ENCODE results near the gene VN1R5.
"Not testable (repeated sequence)": the region's sequence is repeated elsewhere in the genome, so short reads cannot be mapped to it uniquely, and the experiment has no call there.

Gene VN1R5

DNA sequence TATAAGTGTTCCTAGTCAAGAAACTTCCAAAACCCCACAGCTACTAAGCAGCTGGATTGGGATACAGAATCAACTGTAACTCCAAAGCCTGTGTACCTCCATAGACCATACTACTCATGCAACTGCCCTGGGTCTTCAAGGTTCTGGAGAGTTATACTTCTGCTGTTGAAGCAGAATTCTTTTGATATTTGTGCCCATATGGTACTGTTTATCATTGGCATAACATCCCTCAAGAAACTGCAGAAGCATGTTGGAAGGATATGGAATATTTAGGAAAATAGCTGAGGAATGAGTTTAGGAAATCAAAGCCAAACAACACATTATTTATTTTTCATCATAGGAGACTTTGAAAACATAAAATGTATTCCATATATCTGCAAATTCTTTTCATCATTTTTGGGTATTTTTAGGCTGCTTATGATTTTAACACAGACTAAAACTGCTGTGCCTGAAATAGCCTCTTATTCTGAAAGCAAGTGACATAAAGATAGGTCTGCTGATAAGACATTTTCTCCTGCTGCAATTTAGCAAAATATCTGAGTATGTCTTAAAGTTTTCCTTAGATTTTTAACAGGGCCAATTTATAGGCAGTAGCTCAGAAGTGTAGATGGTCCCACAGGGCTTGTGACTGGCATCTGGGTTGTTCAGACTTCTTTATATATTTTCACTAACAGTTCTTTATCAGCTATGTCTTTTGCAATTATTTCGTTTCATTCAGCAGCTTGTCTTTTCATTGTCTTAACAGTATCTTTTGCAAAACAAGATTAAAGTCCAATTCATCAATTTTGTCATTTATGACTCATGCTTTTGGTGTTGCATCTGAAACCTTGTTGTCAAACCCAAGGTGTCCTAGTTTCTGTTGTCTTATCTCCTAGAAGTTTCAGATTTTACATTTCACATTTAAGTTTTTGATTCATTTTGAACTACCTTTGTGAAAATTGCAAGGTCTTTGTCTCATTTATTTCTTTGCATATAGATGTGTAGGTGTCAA, 43.0 kb upstream of the VN1R5 start:
- no peak overlapping the region for H3K4me3 ChIP-seq (ENCODE audit: low read depth, low read length)
- no peak for DNase-seq (ENCODE audit: low read depth)
- TF ChIP-seq, protein P1, sequence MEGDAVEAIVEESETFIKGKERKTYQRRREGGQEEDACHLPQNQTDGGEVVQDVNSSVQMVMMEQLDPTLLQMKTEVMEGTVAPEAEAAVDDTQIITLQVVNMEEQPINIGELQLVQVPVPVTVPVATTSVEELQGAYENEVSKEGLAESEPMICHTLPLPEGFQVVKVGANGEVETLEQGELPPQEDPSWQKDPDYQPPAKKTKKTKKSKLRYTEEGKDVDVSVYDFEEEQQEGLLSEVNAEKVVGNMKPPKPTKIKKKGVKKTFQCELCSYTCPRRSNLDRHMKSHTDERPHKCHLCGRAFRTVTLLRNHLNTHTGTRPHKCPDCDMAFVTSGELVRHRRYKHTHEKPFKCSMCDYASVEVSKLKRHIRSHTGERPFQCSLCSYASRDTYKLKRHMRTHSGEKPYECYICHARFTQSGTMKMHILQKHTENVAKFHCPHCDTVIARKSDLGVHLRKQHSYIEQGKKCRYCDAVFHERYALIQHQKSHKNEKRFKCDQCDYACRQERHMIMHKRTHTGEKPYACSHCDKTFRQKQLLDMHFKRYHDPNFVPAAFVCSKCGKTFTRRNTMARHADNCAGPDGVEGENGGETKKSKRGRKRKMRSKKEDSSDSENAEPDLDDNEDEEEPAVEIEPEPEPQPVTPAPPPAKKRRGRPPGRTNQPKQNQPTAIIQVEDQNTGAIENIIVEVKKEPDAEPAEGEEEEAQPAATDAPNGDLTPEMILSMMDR (IDR thresholded peaks at IDR 0.05; ENCODE audit: low read depth, low read length), result no peak
- no peak for TF ChIP-seq POLR2A (IDR thresholded peaks at IDR 0.05; ENCODE audit: extremely low read depth, insufficient read length)
- TF ChIP-seq, protein P2, sequence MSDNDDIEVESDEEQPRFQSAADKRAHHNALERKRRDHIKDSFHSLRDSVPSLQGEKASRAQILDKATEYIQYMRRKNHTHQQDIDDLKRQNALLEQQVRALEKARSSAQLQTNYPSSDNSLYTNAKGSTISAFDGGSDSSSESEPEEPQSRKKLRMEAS (IDR thresholded peaks at IDR 0.05; ENCODE audit: low read depth, low read length), result no peak
- TF ChIP-seq MYC (IDR thresholded peaks at IDR 0.05; ENCODE audit: low read depth, low read length), result no peak

DNA sequence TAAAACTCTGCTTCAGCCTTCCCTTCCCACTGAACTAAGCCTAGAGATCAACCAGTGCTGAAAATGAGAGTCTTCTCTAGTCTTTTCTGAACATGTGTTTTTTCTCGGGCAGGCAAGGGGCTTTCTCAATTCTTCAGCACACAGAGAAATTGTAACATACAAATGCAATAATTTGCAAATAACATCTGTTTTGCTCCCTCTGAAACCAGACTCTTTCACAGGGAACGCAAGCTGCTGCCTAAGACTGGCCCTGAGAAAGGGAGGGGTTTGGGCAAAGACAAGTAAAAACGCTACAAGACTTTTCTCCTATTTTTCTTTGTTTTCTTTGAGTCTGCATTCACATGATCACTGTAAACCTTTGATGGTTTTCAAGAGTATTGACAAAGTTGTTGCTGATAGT, 39.6 kb upstream of the VN1R5 start:
- H3K4me3 ChIP-seq (ENCODE audit: low read depth, low read length), result no peak overlapping the region
- TF ChIP-seq, protein P1 (IDR thresholded peaks at IDR 0.05; ENCODE audit: low read depth, low read length), result no peak
- TF ChIP-seq, protein P2 (IDR thresholded peaks at IDR 0.05; ENCODE audit: low read depth, low read length), result no peak
- TF ChIP-seq MYC (IDR thresholded peaks at IDR 0.05; ENCODE audit: low read depth, low read length) (no peak), POLR2A (IDR thresholded peaks at IDR 0.05; ENCODE audit: extremely low read depth, insufficient read length) (no peak)
- DNase-seq (ENCODE audit: low read depth), result no peak

DNA sequence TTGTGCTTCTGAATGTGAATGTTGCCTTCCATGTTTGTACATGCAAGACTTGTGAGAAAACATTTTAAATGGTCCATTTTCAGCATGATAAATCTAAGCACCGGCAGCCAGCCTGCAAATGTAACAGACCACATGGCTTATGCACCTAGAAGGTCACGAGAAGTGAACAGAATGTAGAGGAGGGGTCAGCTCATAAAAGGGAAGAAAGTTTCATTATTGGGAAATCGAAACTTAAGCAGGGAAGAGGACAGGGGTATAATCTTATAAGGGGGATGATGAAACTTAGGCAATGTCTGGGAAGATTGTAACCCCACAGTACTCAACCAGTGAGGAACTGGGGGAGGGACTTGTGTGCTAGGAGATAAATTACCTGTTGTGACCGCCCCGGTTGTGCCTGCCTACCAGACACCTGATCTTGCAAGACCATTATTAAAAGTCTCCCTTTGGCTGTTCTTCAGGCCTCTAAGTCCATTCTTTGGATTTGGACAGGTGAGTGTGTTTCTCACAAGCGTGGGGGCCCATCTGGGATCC, 37.7 kb upstream of the VN1R5 start:
- TF ChIP-seq MYC (IDR thresholded peaks at IDR 0.05; ENCODE audit: low read depth, low read length) (no peak), POLR2A (IDR thresholded peaks at IDR 0.05; ENCODE audit: extremely low read depth, insufficient read length) (no peak)
- TF ChIP-seq, protein P1 (IDR thresholded peaks at IDR 0.05; ENCODE audit: low read depth, low read length), result no peak
- peak; percentile 17 for DNase-seq (ENCODE audit: low read depth)
- no peak overlapping the region for H3K4me3 ChIP-seq (ENCODE audit: low read depth, low read length)

DNA sequence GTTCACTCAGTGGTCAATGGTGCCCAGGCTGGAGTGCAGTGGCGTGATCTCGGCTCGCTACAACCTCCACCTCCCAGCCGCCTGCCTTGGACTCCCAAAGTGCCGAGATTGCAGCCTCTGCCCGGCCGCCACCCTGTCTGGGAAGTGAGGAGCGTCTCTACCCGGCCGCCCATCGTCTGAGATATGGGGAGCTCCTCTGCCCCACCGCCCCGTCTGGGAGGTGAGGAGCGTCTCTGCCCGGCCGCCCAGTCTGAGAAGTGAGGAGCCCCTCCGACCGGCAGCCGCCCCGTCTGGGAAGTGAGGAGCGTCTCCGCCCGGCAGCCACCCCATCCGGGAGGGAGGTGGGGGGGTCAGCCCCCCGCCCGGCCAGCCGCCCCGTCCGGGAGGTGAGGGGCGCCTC, 35.6 kb upstream of the VN1R5 start:
- not testable (repeated sequence) for H3K4me3 ChIP-seq (ENCODE audit: low read depth, low read length); DNase-seq (ENCODE audit: low read depth)

DNA sequence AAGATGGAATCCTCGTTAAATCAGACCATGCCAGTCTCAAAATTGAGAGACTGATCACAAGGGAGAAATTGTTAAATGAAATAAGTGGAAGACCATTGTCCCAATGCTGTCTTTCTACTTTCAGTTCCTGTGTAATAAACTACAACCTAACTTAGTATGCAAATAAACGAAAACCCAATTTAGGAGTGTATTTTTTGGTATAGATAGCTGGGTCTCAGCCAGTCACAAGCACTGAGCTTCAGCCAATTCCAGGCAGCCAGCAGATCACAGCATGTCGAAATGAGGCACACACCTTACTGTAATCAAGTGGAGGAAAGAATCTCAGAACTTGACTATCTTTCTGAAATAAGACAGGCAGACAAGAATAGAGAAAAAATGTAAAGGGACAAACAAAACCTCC, 33.0 kb upstream of the VN1R5 start:
- TF ChIP-seq POLR2A (IDR thresholded peaks at IDR 0.05; ENCODE audit: extremely low read depth, insufficient read length) (no peak), MYC (IDR thresholded peaks at IDR 0.05; ENCODE audit: low read depth, low read length) (no peak)
- TF ChIP-seq, protein P2 (IDR thresholded peaks at IDR 0.05; ENCODE audit: low read depth, low read length), result no peak
- TF ChIP-seq, protein P1 (IDR thresholded peaks at IDR 0.05; ENCODE audit: low read depth, low read length), result no peak
- no peak overlapping the region for H3K4me3 ChIP-seq (ENCODE audit: low read depth, low read length)
- no peak for DNase-seq (ENCODE audit: low read depth)

DNA sequence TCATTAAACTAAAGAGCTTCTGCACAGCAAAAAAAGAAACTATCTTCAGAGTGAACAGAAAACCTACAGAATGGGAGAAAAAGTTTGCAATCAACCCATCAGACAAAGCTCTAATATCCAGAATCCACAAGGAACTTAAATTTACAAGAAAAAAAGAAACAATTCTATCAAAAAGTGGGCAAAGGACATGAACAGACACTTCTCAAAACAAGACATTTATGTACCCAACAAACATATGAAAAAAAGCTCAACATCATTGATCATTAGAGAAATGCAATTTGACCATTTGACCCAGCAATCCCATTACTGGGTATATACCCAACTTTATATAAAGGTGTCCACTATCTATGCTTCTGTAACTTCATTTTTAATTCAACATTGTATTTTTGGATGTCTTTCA, 31.1 kb upstream of the VN1R5 start:
- H3K4me3 ChIP-seq (ENCODE audit: low read depth, low read length), result no peak overlapping the region
- no peak for TF ChIP-seq POLR2A (IDR thresholded peaks at IDR 0.05; ENCODE audit: extremely low read depth, insufficient read length)
- TF ChIP-seq, protein P1 (IDR thresholded peaks at IDR 0.05; ENCODE audit: low read depth, low read length), result no peak
- TF ChIP-seq, protein P2 (IDR thresholded peaks at IDR 0.05; ENCODE audit: low read depth, low read length), result no peak
- no peak for TF ChIP-seq MYC (IDR thresholded peaks at IDR 0.05; ENCODE audit: low read depth, low read length)
- no peak for DNase-seq (ENCODE audit: low read depth)
